ENCODE measurements around the gene TMEM132E.

The TMEM132E gene

GRCh38 chr17:34623856-34624766, 44.7 kb downstream of the TMEM132E start:
- Histone ChIP-seq H3K27me3 (ENCODE audit: low read depth, low read length) (peaks cover 23% of the 10 kb centered on the region), H3K4me3 (ENCODE audit: low read length) (no peak overlapping the region), H3K36me3 (replicated peaks; ENCODE audit: low read depth, low read length) (no peaks in the 10 kb centered on the region), H3K9me3 (ENCODE audit: insufficient read depth, low read length) (no peaks in the 10 kb centered on the region), H2AFZ (ENCODE audit: low read depth, low read length) (no peak overlapping the region), H3K4me2 (ENCODE audit: low read length) (no peak overlapping the region), H3K79me2 (ENCODE audit: low read length) (no peaks in the 10 kb centered on the region), H3K9ac (ENCODE audit: low read length) (no peak overlapping the region), H4K20me1 (ENCODE audit: insufficient read depth, low read length) (no peaks in the 10 kb centered on the region), H3K27ac (ENCODE audit: low read length) (no peak overlapping the region), H3K4me1 (ENCODE audit: low read length) (no peaks in the 10 kb centered on the region)
- no peak for TF ChIP-seq EZH2phosphoT487 (IDR thresholded peaks at IDR 0.05; ENCODE audit: low read depth)
- TF ChIP-seq CTCF (IDR thresholded peaks at IDR 0.05; ENCODE audit: low read depth, low read length): peak; percentile 9; the same call in 1 of the 2 replicates

GRCh38 chr17:34624767-34625383, 45.5 kb downstream of the TMEM132E start:
- Histone ChIP-seq H3K79me2 (ENCODE audit: low read length) (no peaks in the 10 kb centered on the region), H3K27ac (ENCODE audit: low read length) (no peak overlapping the region), H3K36me3 (replicated peaks; ENCODE audit: low read depth, low read length) (no peaks in the 10 kb centered on the region), H3K4me2 (ENCODE audit: low read length) (no peak overlapping the region), H2AFZ (ENCODE audit: low read depth, low read length) (no peak overlapping the region), H3K9me3 (ENCODE audit: insufficient read depth, low read length) (no peaks in the 10 kb centered on the region), H4K20me1 (ENCODE audit: insufficient read depth, low read length) (no peaks in the 10 kb centered on the region), H3K4me1 (ENCODE audit: low read length) (no peaks in the 10 kb centered on the region), H3K9ac (ENCODE audit: low read length) (no peak overlapping the region), H3K27me3 (ENCODE audit: low read depth, low read length) (peaks cover 25% of the 10 kb centered on the region), H3K4me3 (ENCODE audit: low read length) (no peak overlapping the region)
- TF ChIP-seq EZH2phosphoT487 (IDR thresholded peaks at IDR 0.05; ENCODE audit: low read depth) (no peak), CTCF (IDR thresholded peaks at IDR 0.05; ENCODE audit: low read depth, low read length) (no peak)

- Histone ChIP-seq H3K9ac (ENCODE audit: low read length) (no peak overlapping the region), H2AFZ (ENCODE audit: low read depth, low read length) (no peak overlapping the region), H3K27ac (ENCODE audit: low read length) (no peak overlapping the region), H3K9me3 (ENCODE audit: insufficient read depth, low read length) (no peaks in the 10 kb centered on the region), H3K79me2 (ENCODE audit: low read length) (no peaks in the 10 kb centered on the region), H3K4me2 (ENCODE audit: low read length) (no peak overlapping the region), H3K4me3 (ENCODE audit: low read length) (no peak overlapping the region), H3K4me1 (ENCODE audit: low read length) (no peaks in the 10 kb centered on the region), H3K27me3 (ENCODE audit: low read depth, low read length) (peaks cover 28% of the 10 kb centered on the region), H4K20me1 (ENCODE audit: insufficient read depth, low read length) (no peaks in the 10 kb centered on the region), H3K36me3 (replicated peaks; ENCODE audit: low read depth, low read length) (no peaks in the 10 kb centered on the region)
- TF ChIP-seq CTCF (IDR thresholded peaks at IDR 0.05; ENCODE audit: low read depth, low read length) (no peak), EZH2phosphoT487 (IDR thresholded peaks at IDR 0.05; ENCODE audit: low read depth) (no peak)
These were observed 46.8 kb downstream of the TMEM132E start for GRCh38 chr17:34626121-34626681.

- Histone ChIP-seq H4K20me1 (ENCODE audit: insufficient read depth, low read length) (no peaks in the 10 kb centered on the region), H3K4me3 (ENCODE audit: low read length) (no peak overlapping the region), H3K4me2 (ENCODE audit: low read length) (no peak overlapping the region), H3K36me3 (replicated peaks; ENCODE audit: low read depth, low read length) (no peaks in the 10 kb centered on the region), H3K27ac (ENCODE audit: low read length) (no peak overlapping the region), H3K79me2 (ENCODE audit: low read length) (no peaks in the 10 kb centered on the region), H3K27me3 (ENCODE audit: low read depth, low read length) (peaks cover 44% of the 10 kb centered on the region), H3K4me1 (ENCODE audit: low read length) (no peaks in the 10 kb centered on the region), H3K9me3 (ENCODE audit: insufficient read depth, low read length) (no peaks in the 10 kb centered on the region), H3K9ac (ENCODE audit: low read length) (no peak overlapping the region), H2AFZ (ENCODE audit: low read depth, low read length) (no peak overlapping the region)
- TF ChIP-seq EZH2phosphoT487 (IDR thresholded peaks at IDR 0.05; ENCODE audit: low read depth) (no peak), CTCF (IDR thresholded peaks at IDR 0.05; ENCODE audit: low read depth, low read length) (no peak)
These were observed 49.5 kb downstream of the TMEM132E start for GRCh38 chr17:34628879-34629278.

Data from OCI-LY3 (cell line).